Anterior cingulate cortex (tissue), 58 donors: ENCODE results near the gene MYO1D.

Experiments used
- DNase-seq, 58 donors: peaks; one replicate each; lab custom pipeline; 2025; lab: John Stamatoyannopoulos, UW

The MYO1D gene

GRCh38 chr17:32697728-32698625, 178.9 kb downstream of the MYO1D start:
- DNase-seq = no peak

GRCh38 chr17:32696426-32696825, 180.5 kb downstream of the MYO1D start:
- DNase-seq = no peak

- no peak for DNase-seq
Measured at GRCh38 chr17:32695864-32696263, 181.1 kb downstream of the MYO1D start.

GRCh38 chr17:32693194-32693897, 183.6 kb downstream of the MYO1D start:
- peak in 16 of 58 donors; percentile 2 to 57 (median 14) for DNase-seq

GRCh38 chr17:32692179-32692578, 184.7 kb downstream of the MYO1D start:
- DNase-seq = no peak

- no peak for DNase-seq
Measured at GRCh38 chr17:32689348-32689747, 187.6 kb downstream of the MYO1D start.

GRCh38 chr17:32688221-32688620, 188.7 kb downstream of the MYO1D start:
- DNase-seq = no peak

GRCh38 chr17:32684087-32684958, 192.6 kb downstream of the MYO1D start:
- DNase-seq = no peak

- DNase-seq = no peak
Measured at GRCh38 chr17:32673964-32674363, 203.0 kb downstream of the MYO1D start.

GRCh38 chr17:32672711-32673110, 204.2 kb downstream of the MYO1D start:
- no peak for DNase-seq

- peak in 1 of 58 donors; percentile 52 for DNase-seq
Measured at GRCh38 chr17:32671896-32672295, 205.0 kb downstream of the MYO1D start.

GRCh38 chr17:32664936-32665583, 211.9 kb downstream of the MYO1D start:
- no peak for DNase-seq

- peak in 2 of 58 donors; percentile 10 to 16 for DNase-seq
Measured at GRCh38 chr17:32660496-32660985, 216.4 kb downstream of the MYO1D start.

- peak in 56 of 58 donors; percentile 27 to 88 (median 68) for DNase-seq
Measured at GRCh38 chr17:32659419-32659842, 217.5 kb downstream of the MYO1D start.

- DNase-seq = no peak
Measured at GRCh38 chr17:32658470-32659418, 218.2 kb downstream of the MYO1D start.

- DNase-seq = no peak
Measured at GRCh38 chr17:32656886-32657285, 220.0 kb downstream of the MYO1D start.

GRCh38 chr17:32654324-32654723, 222.6 kb downstream of the MYO1D start:
- no peak for DNase-seq

GRCh38 chr17:32651084-32651483, 225.8 kb downstream of the MYO1D start:
- no peak for DNase-seq

- DNase-seq = no peak
Measured at GRCh38 chr17:32648450-32648849, 228.5 kb downstream of the MYO1D start.
